DND-41 (cell line): Measurements from ENCODE around the gene SNAP29.
"Not testable (repeated sequence)": the region's sequence is repeated elsewhere in the genome, so short reads cannot be mapped to it uniquely, and the experiment has no call there.

ENCODE experiments used
- ATAC-seq: fragments of 200-7000 bp; cut with Tn5 transposase; 3 replicates; pipeline ENCODE4 v1.9.1; 2021; ENCODE audit warnings: low read depth; ENCODE audit not compliant: insufficient read depth
- DNase-seq: peaks from one replicate; pipeline ENCODE4 v3.0.0-alpha.2; 2020
- H2AFZ ChIP-seq: 2 replicates; pipeline ENCODE4 v1.6.0; 2012; ENCODE audit warnings: low read depth, low read length
- H3K27ac ChIP-seq: 2 replicates; pipeline ENCODE4 v1.5.1; 2012; ENCODE audit warnings: low read length, inconsistent platforms
- H3K27me3 ChIP-seq: fragments of 200-600 bp; sonication (generic); 2 replicates; pipeline ENCODE4 v1.6.0; 2012; ENCODE audit warnings: low read length, mild to moderate bottlenecking, inconsistent platforms; ENCODE audit not compliant: insufficient read depth, poor library complexity
- H3K36me3 ChIP-seq: 2 replicates; pipeline ENCODE4 v1.5.1; 2012; ENCODE audit warnings: low read length, inconsistent platforms; ENCODE audit not compliant: insufficient read depth
- H3K4me1 ChIP-seq: 2 replicates; pipeline ENCODE4 v1.5.1; 2012; ENCODE audit warnings: mild to moderate bottlenecking, low read length; ENCODE audit not compliant: insufficient read depth
- H3K4me2 ChIP-seq: 2 replicates; pipeline ENCODE4 v1.6.0; 2012; ENCODE audit warnings: mild to moderate bottlenecking, moderate library complexity, low read length, inconsistent platforms; ENCODE audit not compliant: insufficient read depth
- H3K4me3 ChIP-seq, 2 experiments: fragments of 200-600 bp in 1 of 2; shearing (Covaris generic) in 1 of 2; 2 replicates each; pipeline ENCODE4 v1.5.1; 2012 to 2016; ENCODE audit warnings: inconsistent platforms in 2 of 2, low read length in 2 of 2, mild to moderate bottlenecking in 2 of 2, low read depth in 1 of 2, moderate library complexity in 1 of 2
- H3K79me2 ChIP-seq: 2 replicates; pipeline ENCODE4 v1.6.0; 2012; ENCODE audit warnings: low read length, inconsistent platforms; ENCODE audit not compliant: insufficient read depth
- H3K9ac ChIP-seq: 2 replicates; pipeline ENCODE4 v1.6.0; 2012; ENCODE audit warnings: low read depth, mild to moderate bottlenecking, inconsistent platforms, low read length, moderate library complexity
- H3K9me3 ChIP-seq: 2 replicates; pipeline ENCODE4 v1.5.1; 2012; ENCODE audit warnings: low read length, moderate library complexity, mild to moderate bottlenecking, inconsistent platforms; ENCODE audit not compliant: insufficient read depth, severe bottlenecking
- H4K20me1 ChIP-seq: 2 replicates; pipeline ENCODE4 v1.6.0; 2012; ENCODE audit warnings: low read length; ENCODE audit not compliant: insufficient read depth
- CTCF ChIP-seq: IDR thresholded peaks from 2 replicates; pipeline ENCODE4 v1.5.1; 2012; ENCODE audit warnings: borderline replicate concordance, low read length, moderate library complexity, mild to moderate bottlenecking; ENCODE audit not compliant: poor library complexity, severe bottlenecking; ENCODE audit errors: extremely low read depth
- EZH2 ChIP-seq: IDR thresholded peaks from 3 replicates; pipeline ENCODE4 v1.6.1; 2012; ENCODE audit warnings: borderline replicate concordance, low read depth, mild to moderate bottlenecking, moderate library complexity, low read length, inconsistent platforms; ENCODE audit not compliant: severe bottlenecking

Gene SNAP29

DNA sequence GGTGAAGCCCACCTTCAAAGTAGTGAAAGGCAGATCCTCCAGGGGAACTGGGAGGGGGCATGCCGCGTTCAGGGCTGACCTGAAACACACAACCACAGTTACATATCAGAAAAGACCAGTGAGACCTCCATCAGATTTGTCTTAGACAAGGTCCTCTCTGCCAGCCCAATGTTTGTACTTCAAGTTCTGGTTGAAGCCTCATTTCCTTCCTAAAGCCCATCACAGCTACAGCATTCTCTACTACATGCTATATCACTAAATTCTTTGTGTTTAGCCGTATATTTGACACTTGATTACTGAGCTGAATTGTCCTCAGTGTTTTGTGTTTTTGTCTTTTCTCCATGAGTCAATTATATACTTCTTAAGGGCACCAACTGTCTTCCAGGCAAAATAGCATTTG lies 40.3 kb upstream of the SNAP29 start:
- no peak for TF ChIP-seq CTCF
- no peak for TF ChIP-seq EZH2
- H3K27ac ChIP-seq, result no peak overlapping the region
- no peaks in the 10 kb centered on the region for H3K4me1 ChIP-seq
- no peaks in the 10 kb centered on the region for H4K20me1 ChIP-seq
- no peak overlapping the region for H3K4me3 ChIP-seq
- H2AFZ ChIP-seq, result no peak overlapping the region
- no peaks in the 10 kb centered on the region for H3K79me2 ChIP-seq
- H3K9ac ChIP-seq, result no peak overlapping the region
- ATAC-seq (no peak), DNase-seq (no peak)
- peaks cover 76% of the 10 kb centered on the region for H3K36me3 ChIP-seq
- no peaks in the 10 kb centered on the region for H3K9me3 ChIP-seq
- no peak overlapping the region for H3K4me2 ChIP-seq
- no peaks in the 10 kb centered on the region for H3K27me3 ChIP-seq

DNA sequence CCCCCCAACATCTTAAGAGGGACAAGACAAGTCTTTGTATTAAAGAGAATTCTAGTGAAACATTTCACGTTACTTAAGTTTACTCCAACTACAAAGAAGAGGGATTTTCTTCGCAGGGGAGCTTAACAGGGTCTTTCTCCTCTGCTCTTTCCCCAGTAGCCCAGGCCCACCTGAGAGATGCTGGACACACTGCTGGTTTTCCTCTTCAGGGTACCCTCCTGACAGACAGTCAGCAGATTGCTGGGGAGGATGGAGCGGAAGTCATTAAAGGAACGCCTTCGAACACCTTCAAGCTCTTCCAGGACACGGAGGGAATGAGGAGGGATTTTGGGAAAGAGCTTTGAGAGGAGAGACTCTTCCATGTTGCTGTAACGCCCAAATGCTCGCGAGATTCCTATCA lies 39.3 kb upstream of the SNAP29 start:
- DNase-seq, result no peak
- no peak overlapping the region for H3K9ac ChIP-seq
- no peaks in the 10 kb centered on the region for H4K20me1 ChIP-seq
- TF ChIP-seq CTCF, result no peak
- no peak for TF ChIP-seq EZH2
- H3K27me3 ChIP-seq, result no peaks in the 10 kb centered on the region
- H3K4me1 ChIP-seq, result no peaks in the 10 kb centered on the region
- H3K4me2 ChIP-seq, result no peak overlapping the region
- no peak for ATAC-seq
- peaks cover 77% of the 10 kb centered on the region for H3K36me3 ChIP-seq
- H3K27ac ChIP-seq, result no peak overlapping the region
- no peaks in the 10 kb centered on the region for H3K79me2 ChIP-seq
- H2AFZ ChIP-seq, result no peak overlapping the region
- H3K9me3 ChIP-seq, result no peaks in the 10 kb centered on the region
- H3K4me3 ChIP-seq, result no peak overlapping the region

- not testable (repeated sequence) for H3K4me2 ChIP-seq, H3K79me2 ChIP-seq, H3K9me3 ChIP-seq, H3K9ac ChIP-seq, H3K27ac ChIP-seq, H3K27me3 ChIP-seq, H3K4me1 ChIP-seq, H4K20me1 ChIP-seq, DNase-seq, ATAC-seq, H3K4me3 ChIP-seq, H2AFZ ChIP-seq
- H3K36me3 ChIP-seq, result peaks cover 77% of the 10 kb centered on the region
Measured at GRCh38 chr22:20821717-20822239, 37.0 kb upstream of the SNAP29 start.

DNA sequence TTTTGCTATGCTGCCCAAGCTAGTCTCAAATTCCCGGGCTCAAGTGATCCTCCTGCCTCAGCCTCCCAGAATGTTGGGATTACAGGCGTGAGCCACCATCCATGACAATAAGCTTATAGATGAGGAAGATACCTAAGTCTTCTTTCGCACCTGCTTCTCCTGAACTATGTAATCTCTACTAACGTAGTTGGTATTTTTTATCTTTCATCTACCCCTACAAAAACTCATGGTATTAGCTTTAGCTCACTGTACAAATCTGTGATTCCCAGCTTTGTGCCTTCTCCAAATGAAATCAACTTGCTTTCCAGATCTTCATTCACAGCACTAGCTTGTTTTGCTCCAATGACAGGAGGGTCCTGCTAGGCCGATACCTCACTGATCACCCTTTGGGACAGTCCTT lies 36.6 kb upstream of the SNAP29 start:
- H3K4me2 ChIP-seq, result no peak overlapping the region
- no peaks in the 10 kb centered on the region for H3K27me3 ChIP-seq
- no peaks in the 10 kb centered on the region for H3K4me1 ChIP-seq
- H4K20me1 ChIP-seq, result no peaks in the 10 kb centered on the region
- H3K36me3 ChIP-seq, result peaks cover 72% of the 10 kb centered on the region
- no peak overlapping the region for H3K4me3 ChIP-seq
- H2AFZ ChIP-seq, result no peak overlapping the region
- H3K79me2 ChIP-seq, result no peaks in the 10 kb centered on the region
- no peak overlapping the region for H3K27ac ChIP-seq
- no peaks in the 10 kb centered on the region for H3K9me3 ChIP-seq
- TF ChIP-seq EZH2, result no peak
- no peak for TF ChIP-seq CTCF
- ATAC-seq (no peak), DNase-seq (no peak)
- no peak overlapping the region for H3K9ac ChIP-seq
